Endothelial cell (in vitro differentiated cells): ENCODE results near the gene MYO18B. TPM values are rescaled to one million over a fixed set of nuclear protein-coding genes. Genes with fewer than 3 reads are reported as not detected.

Experiments used
- DNase-seq: peaks from one replicate; pipeline ENCODE4 v3.0.0; 2021; ENCODE audit warnings: low spot score
- H3K27ac Mint-ChIP-seq: one replicate; pipeline ENCODE4 v1.8.0; 2021; ENCODE audit warnings: mixed read lengths, inconsistent platforms; ENCODE audit not compliant: unreplicated experiment
- H3K27me3 Mint-ChIP-seq: one replicate; pipeline ENCODE4 v1.8.0; 2021; ENCODE audit warnings: mild to moderate bottlenecking, moderate library complexity, mixed read lengths, inconsistent platforms; ENCODE audit not compliant: unreplicated experiment
- H3K36me3 Mint-ChIP-seq: one replicate; pipeline ENCODE4 v1.8.0; 2021; ENCODE audit warnings: mild to moderate bottlenecking, low read depth, mixed read lengths, inconsistent platforms; ENCODE audit not compliant: unreplicated experiment
- H3K4me1 Mint-ChIP-seq: one replicate; pipeline ENCODE4 v1.8.0; 2021; ENCODE audit warnings: mild to moderate bottlenecking, mixed read lengths, inconsistent platforms; ENCODE audit not compliant: unreplicated experiment
- H3K4me3 Mint-ChIP-seq: one replicate; pipeline ENCODE4 v1.8.0; 2021; ENCODE audit warnings: mild to moderate bottlenecking, mixed read lengths, inconsistent platforms; ENCODE audit not compliant: unreplicated experiment
- H3K9me3 Mint-ChIP-seq: one replicate; pipeline ENCODE4 v1.8.0; 2021; ENCODE audit warnings: mixed read lengths, inconsistent platforms; ENCODE audit not compliant: unreplicated experiment
- total RNA-seq: library from RNA; stranded (reverse); fragmentation: NEBNext Ultra II Directional; extraction: Animal tissue kit (Norgen Biotek cat#: 25700); gene quantifications from one replicate; pipeline ENCODE4 v1.2.1, GENCODE V29; 2021; ENCODE audit not compliant: unreplicated experiment
- TF ChIP-seq, protein P1 (sequence below): fragments of 200-600 bp; sonication (generic); IDR thresholded peaks from one replicate; pipeline ENCODE4 v1.5.0; 2021; ENCODE audit warnings: antibody characterized with exemption; ENCODE audit not compliant: unreplicated experiment

MYO18B gene
- total RNA-seq, 1 donor from 2014 or later, result not detected

DNA sequence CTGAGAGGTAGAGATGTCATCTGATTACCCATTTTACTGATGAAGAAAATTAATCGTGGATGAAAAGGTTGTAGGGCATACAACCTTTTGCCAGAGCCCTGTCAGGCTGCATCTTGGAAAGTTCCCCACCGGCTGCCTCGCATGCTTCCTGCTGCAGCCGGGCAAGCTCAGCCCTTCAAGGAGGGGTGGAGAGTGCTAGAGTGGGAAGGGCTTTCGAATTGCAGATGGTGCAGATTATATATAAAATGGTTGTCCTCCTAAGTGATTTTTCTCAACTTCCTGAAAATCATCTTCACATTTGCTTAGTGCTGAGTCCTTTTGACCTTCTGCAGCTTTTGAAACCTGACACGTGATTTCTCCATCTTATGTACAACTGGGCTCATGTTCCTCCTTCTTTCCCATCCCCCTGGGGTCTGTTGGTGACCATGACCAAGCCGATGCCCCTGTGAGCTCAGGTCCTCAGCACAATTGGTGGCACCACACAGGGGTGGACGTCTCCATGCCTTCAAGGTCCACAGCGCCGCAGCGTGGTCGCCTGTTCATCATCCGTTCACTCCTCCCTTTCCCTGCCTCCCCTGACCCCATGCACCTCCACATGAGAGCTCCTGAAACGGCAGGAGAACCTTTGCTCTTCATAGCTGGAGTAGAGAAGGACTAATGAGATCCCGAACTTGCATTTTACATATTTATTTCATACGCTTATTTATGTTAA, 47.6 kb upstream of the MYO18B start:
- H3K9me3 Mint-ChIP-seq, result no peaks in the 10 kb centered on the region
- TF ChIP-seq, protein P1, sequence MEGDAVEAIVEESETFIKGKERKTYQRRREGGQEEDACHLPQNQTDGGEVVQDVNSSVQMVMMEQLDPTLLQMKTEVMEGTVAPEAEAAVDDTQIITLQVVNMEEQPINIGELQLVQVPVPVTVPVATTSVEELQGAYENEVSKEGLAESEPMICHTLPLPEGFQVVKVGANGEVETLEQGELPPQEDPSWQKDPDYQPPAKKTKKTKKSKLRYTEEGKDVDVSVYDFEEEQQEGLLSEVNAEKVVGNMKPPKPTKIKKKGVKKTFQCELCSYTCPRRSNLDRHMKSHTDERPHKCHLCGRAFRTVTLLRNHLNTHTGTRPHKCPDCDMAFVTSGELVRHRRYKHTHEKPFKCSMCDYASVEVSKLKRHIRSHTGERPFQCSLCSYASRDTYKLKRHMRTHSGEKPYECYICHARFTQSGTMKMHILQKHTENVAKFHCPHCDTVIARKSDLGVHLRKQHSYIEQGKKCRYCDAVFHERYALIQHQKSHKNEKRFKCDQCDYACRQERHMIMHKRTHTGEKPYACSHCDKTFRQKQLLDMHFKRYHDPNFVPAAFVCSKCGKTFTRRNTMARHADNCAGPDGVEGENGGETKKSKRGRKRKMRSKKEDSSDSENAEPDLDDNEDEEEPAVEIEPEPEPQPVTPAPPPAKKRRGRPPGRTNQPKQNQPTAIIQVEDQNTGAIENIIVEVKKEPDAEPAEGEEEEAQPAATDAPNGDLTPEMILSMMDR, result no peak
- no peak overlapping the region for H3K27ac Mint-ChIP-seq
- H3K4me3 Mint-ChIP-seq, result no peak overlapping the region
- peaks cover 3% of the 10 kb centered on the region for H3K36me3 Mint-ChIP-seq
- peaks cover 3% of the 10 kb centered on the region for H3K27me3 Mint-ChIP-seq
- peaks cover 8% of the 10 kb centered on the region for H3K4me1 Mint-ChIP-seq
- DNase-seq, result no peak

DNA sequence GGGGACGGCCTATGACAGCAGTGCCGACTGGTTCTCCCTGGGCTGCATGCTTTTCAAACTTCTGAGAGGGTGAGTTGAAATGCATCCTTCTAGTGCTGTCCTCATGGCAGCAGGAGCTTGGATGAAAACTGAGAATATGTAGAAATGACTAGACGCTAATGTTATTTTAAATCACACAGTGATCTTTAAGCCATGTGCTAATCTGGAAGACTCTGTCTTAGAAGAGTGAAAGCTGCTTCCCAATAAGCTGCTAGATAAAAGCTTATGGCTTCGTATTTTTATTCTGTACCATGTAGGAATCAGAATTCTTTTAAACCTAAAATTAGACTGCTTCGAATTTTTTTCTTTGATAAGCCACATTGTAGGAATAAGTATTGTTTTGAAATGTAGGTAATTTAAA, 46.8 kb upstream of the MYO18B start:
- no peak overlapping the region for H3K27ac Mint-ChIP-seq

DNA sequence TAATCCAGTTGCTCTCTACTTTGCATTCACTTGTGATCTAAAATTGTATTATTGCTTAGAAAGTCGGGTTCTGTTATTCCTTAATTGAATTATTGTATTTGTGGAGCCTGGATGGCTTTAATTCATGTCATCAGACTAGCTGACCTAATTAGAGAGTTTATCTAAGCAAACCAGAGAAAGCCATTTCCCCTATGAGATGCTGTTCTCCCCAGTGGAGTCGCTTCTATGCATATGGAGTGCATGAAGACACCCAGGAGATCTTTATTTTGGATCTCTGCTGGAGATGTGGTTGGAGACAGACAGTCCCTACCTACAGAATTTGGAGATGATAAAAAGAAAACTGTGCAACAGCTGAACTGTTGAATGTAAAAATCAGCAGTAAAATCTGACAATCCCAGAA, 45.2 kb upstream of the MYO18B start:
- Mint-ChIP-seq H3K36me3 (peaks cover 3% of the 10 kb centered on the region), H3K27me3 (peaks cover 3% of the 10 kb centered on the region), H3K4me3 (no peak overlapping the region), H3K4me1 (peaks cover 4% of the 10 kb centered on the region), H3K9me3 (no peaks in the 10 kb centered on the region), H3K27ac (no peak overlapping the region)
- no peak for DNase-seq
- TF ChIP-seq, protein P1, result no peak

More for the DNA sequence above, 46.8 kb upstream of the MYO18B start:
- DNase-seq, result no peak
- Mint-ChIP-seq H3K4me1 (peaks cover 6% of the 10 kb centered on the region), H3K27me3 (peaks cover 3% of the 10 kb centered on the region), H3K4me3 (no peak overlapping the region), H3K36me3 (peaks cover 3% of the 10 kb centered on the region), H3K9me3 (no peaks in the 10 kb centered on the region)
- TF ChIP-seq, protein P1, result no peak

DNA sequence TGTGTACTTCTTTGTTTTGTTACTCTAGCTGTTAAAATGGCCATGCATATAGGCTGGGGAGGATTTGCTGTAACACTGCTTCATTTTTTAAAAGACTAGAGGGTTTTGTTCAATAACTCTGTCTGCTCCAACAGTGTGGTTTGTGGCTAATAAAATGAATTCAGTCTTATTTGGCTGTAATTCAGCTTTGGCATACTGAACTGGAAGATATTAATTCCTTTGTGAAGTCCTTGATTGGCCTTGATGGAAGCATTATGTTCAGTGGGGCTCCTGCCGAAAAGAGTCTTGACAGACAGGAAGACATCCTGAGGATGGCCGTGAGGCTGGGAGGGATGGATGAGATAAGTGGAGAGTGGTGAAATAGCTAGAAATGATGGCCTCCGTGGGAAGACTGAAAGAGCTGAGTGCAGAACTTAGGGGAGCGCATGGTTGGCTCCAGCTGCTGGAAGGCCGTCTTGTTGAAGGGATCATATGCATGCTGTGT, 44.8 kb upstream of the MYO18B start:
- peaks cover 3% of the 10 kb centered on the region for H3K36me3 Mint-ChIP-seq
- no peaks in the 10 kb centered on the region for H3K9me3 Mint-ChIP-seq
- H3K27me3 Mint-ChIP-seq, result peaks cover 3% of the 10 kb centered on the region
- no peak for DNase-seq
- TF ChIP-seq, protein P1, result no peak
- no peak overlapping the region for H3K27ac Mint-ChIP-seq
- peaks cover 4% of the 10 kb centered on the region for H3K4me1 Mint-ChIP-seq
- no peak overlapping the region for H3K4me3 Mint-ChIP-seq

DNA sequence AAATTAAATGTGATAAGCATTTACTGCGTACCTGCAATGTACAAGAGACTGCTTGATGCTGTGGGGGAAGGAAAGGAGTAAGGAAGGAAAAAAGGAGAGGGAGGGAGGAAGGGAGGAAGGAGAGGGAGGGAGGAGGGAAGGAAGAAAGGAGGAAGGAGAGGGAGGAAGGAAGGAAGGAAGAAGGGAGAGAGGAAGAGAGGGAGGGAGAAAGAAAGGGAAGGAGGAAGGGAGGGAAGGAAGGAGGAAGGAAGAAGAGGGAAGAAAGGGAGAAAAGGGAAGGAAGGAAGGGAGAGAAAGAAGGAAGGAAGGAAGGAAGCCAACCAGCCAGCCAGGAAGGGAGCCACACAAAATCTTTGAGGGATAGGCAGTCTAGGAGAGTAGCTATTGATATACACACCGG, 44.0 kb upstream of the MYO18B start:
- peaks cover 4% of the 10 kb centered on the region for H3K4me1 Mint-ChIP-seq
- H3K36me3 Mint-ChIP-seq, result peaks cover 3% of the 10 kb centered on the region
- H3K9me3 Mint-ChIP-seq, result no peaks in the 10 kb centered on the region
- no peak for DNase-seq
- H3K27ac Mint-ChIP-seq, result no peak overlapping the region
- no peak overlapping the region for H3K4me3 Mint-ChIP-seq
- H3K27me3 Mint-ChIP-seq, result peaks cover 3% of the 10 kb centered on the region
- TF ChIP-seq, protein P1, result no peak
